Astrocyte (in vitro differentiated cells and primary cell): Measurements from ENCODE around the gene IL19.

ENCODE experiments used
- EZH2 ChIP-seq: IDR thresholded peaks from 2 replicates; pipeline ENCODE4 v1.6.1; 2012; ENCODE audit warnings: mild to moderate bottlenecking, low read length, inconsistent platforms; ENCODE audit not compliant: insufficient read depth
- TF ChIP-seq, protein P1 (sequence below): IDR thresholded peaks from 2 replicates; pipeline ENCODE4 v1.5.1; 2011; ENCODE audit warnings: low read depth, mild to moderate bottlenecking, inconsistent platforms, low read length, moderate library complexity; ENCODE audit not compliant: insufficient read depth

DNA sequence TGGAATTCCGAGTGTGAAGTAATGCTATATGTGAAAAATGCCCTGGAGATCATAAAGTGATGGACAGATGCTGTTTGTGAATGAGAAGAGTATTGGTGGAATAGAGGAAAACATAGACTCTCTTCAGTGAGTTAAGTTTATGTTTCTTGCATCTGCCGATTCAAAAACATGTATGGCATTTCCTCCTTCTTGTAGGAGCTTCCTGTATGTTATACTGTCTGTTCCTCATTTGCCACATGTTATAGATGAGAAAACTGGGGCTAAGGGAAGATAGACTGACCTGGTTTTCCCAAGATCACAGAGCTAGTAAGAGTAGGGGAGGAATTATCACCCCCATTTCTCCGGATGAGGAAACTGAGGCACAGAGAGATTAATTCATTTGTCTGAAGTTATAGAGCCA is 53.8 kb downstream of the IL19 start:
- TF ChIP-seq, protein P1, sequence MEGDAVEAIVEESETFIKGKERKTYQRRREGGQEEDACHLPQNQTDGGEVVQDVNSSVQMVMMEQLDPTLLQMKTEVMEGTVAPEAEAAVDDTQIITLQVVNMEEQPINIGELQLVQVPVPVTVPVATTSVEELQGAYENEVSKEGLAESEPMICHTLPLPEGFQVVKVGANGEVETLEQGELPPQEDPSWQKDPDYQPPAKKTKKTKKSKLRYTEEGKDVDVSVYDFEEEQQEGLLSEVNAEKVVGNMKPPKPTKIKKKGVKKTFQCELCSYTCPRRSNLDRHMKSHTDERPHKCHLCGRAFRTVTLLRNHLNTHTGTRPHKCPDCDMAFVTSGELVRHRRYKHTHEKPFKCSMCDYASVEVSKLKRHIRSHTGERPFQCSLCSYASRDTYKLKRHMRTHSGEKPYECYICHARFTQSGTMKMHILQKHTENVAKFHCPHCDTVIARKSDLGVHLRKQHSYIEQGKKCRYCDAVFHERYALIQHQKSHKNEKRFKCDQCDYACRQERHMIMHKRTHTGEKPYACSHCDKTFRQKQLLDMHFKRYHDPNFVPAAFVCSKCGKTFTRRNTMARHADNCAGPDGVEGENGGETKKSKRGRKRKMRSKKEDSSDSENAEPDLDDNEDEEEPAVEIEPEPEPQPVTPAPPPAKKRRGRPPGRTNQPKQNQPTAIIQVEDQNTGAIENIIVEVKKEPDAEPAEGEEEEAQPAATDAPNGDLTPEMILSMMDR, result no peak
- TF ChIP-seq EZH2, result no peak
